Lung (tissue), 12 donors: ENCODE data around the gene FOXG1. TPM values are rescaled to one million over a fixed set of nuclear protein-coding genes. Genes with fewer than 3 reads are reported as not detected.
A peak's percentile ranks its signal among the peaks of the same experiment; 100 is the strongest.

Source experiments
- ATAC-seq: fragments of 200-7000 bp; cut with Tn5 transposase; one replicate; pipeline ENCODE4 v1.9.1; 2020; ENCODE audit warnings: moderate number of reproducible peaks; ENCODE audit not compliant: insufficient read depth, low FRiP score
- DNase-seq, 3 donors: peaks; one replicate each; pipeline ENCODE4 v3.0.0-alpha.2; 2013 to 2017
- H3K27ac ChIP-seq, 2 donors: one replicate each; pipeline ENCODE4 v1.5.1; 2013; ENCODE audit warnings: mild to moderate bottlenecking in 2 of 2, moderate library complexity in 2 of 2, control low read depth in 1 of 2, inconsistent platforms in 1 of 2, low read depth in 1 of 2, low read length in 1 of 2
- H3K27me3 ChIP-seq, 3 donors: one replicate each; pipeline ENCODE4 v1.5.1; 2013; ENCODE audit warnings: low read length in 2 of 3; ENCODE audit not compliant: control insufficient read depth in 3 of 3, insufficient read depth in 3 of 3
- H3K36me3 ChIP-seq, 4 donors: one replicate each; pipeline ENCODE4 v1.5.1; 2013; ENCODE audit warnings: low read length in 4 of 4, mild to moderate bottlenecking in 1 of 4, moderate library complexity in 1 of 4; ENCODE audit not compliant: control insufficient read depth in 4 of 4, insufficient read depth in 4 of 4
- H3K4me1 ChIP-seq, 5 donors: one replicate each; pipeline ENCODE4 v1.5.1; 2013; ENCODE audit warnings: low read length in 5 of 5, mild to moderate bottlenecking in 2 of 5, moderate library complexity in 1 of 5; ENCODE audit not compliant: control insufficient read depth in 5 of 5, insufficient read depth in 5 of 5
- H3K4me3 ChIP-seq: one replicate; pipeline ENCODE4 v1.5.1; 2013; ENCODE audit warnings: mild to moderate bottlenecking, control low read depth, moderate library complexity
- H3K9ac ChIP-seq, 2 donors: one replicate each; pipeline ENCODE4 v1.5.1; 2013; ENCODE audit warnings: low read length in 2 of 2, control low read depth in 1 of 2; ENCODE audit not compliant: insufficient read depth in 1 of 2
- H3K9me3 ChIP-seq, 4 donors: one replicate each; pipeline ENCODE4 v1.5.1; 2013; ENCODE audit warnings: low read length in 3 of 4, mild to moderate bottlenecking in 1 of 4, moderate library complexity in 1 of 4; ENCODE audit not compliant: control insufficient read depth in 4 of 4, insufficient read depth in 3 of 4
- WGBS, 2 donors: extraction: QIAGEN DNeasy Blood & Tissue Kit; methylation state at CpG; one replicate each; pipeline ENCODE4 v1.1.7; 2013; 5-methylcytosine and 5-hydroxymethylcytosine counted together
- polyA plus RNA-seq, 2 donors: library from polyadenylated mRNA; stranded (reverse); fragments of 200-250 nt; gene quantifications; one replicate each; pipeline ENCODE4 v1.2.1, GENCODE V29; 2013
- total RNA-seq, 2 donors: library from RNA; depleted of rRNA in 1 of 2; stranded (reverse); fragments of >200 nt in 1 of 2; gene quantifications; one replicate each; pipeline ENCODE4 v1.2.1, GENCODE V29; 2014 to 2021
- TF ChIP-seq, protein P1 (sequence below): IDR thresholded peaks from 2 replicates; pipeline ENCODE4 v1.5.1; 2012; ENCODE audit warnings: mild to moderate bottlenecking; ENCODE audit errors: control extremely low read depth, extremely low read depth
- donor health status: control.
- donor health status: control.
- donor health status: Bipolar disorder and iron deficiency.
- donor health status: healthy.
- donor health status: DM: yes; HTN: yes; CAD: no.

FOXG1 gene
- total and polyA plus RNA-seq, 4 donors: 0.02 to 0.06 TPM; not detected in 2

GRCh38 chr14:28779456-28779855, 12.9 kb downstream of the FOXG1 start:
- TF ChIP-seq, protein P1, sequence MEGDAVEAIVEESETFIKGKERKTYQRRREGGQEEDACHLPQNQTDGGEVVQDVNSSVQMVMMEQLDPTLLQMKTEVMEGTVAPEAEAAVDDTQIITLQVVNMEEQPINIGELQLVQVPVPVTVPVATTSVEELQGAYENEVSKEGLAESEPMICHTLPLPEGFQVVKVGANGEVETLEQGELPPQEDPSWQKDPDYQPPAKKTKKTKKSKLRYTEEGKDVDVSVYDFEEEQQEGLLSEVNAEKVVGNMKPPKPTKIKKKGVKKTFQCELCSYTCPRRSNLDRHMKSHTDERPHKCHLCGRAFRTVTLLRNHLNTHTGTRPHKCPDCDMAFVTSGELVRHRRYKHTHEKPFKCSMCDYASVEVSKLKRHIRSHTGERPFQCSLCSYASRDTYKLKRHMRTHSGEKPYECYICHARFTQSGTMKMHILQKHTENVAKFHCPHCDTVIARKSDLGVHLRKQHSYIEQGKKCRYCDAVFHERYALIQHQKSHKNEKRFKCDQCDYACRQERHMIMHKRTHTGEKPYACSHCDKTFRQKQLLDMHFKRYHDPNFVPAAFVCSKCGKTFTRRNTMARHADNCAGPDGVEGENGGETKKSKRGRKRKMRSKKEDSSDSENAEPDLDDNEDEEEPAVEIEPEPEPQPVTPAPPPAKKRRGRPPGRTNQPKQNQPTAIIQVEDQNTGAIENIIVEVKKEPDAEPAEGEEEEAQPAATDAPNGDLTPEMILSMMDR: no peak
- ATAC-seq (no peak), DNase-seq (peak in 1 of 3 donors; percentile 0)
- Histone ChIP-seq H3K4me1 (peaks cover 0 to 1% (median 0%) of the 10 kb centered on the region in 5 donors), H3K4me3 (no peak overlapping the region), H3K36me3 (no peaks in the 10 kb centered on the region), H3K9ac (no peak overlapping the region), H3K27me3 (peaks cover 11 to 96% (median 96%) of the 10 kb centered on the region in 3 donors), H3K9me3 (peaks cover 0 to 3% (median 0%) of the 10 kb centered on the region in 4 donors), H3K27ac (no peak overlapping the region)

- H3K4me1 ChIP-seq: peaks cover 0 to 11% (median 1%) of the 10 kb centered on the region in 5 donors
- no peak for DNase-seq
- H3K4me3 ChIP-seq: no peak overlapping the region
- 10% methylated on average over 6 of the region's 6 CpGs for WGBS, 2 donors
- peaks cover 0 to 8% (median 0%) of the 10 kb centered on the region in 4 donors for H3K9me3 ChIP-seq
- H3K27me3 ChIP-seq: peaks cover 7 to 97% (median 90%) of the 10 kb centered on the region in 3 donors
- no peak overlapping the region for H3K27ac ChIP-seq
- ATAC-seq: no peak
- TF ChIP-seq, protein P1: no peak
- no peak overlapping the region for H3K9ac ChIP-seq
- no peaks in the 10 kb centered on the region for H3K36me3 ChIP-seq
Observed at GRCh38 chr14:28780843-28781820, 14.5 kb downstream of the FOXG1 start.

- WGBS, 2 donors: 16 to 25% methylated on average over 2 of the region's 2 CpGs
- Histone ChIP-seq H3K4me3 (no peak overlapping the region), H3K27me3 (peaks cover 9 to 95% (median 79%) of the 10 kb centered on the region in 3 donors), H3K27ac (no peak overlapping the region), H3K9ac (no peak overlapping the region), H3K36me3 (no peaks in the 10 kb centered on the region), H3K9me3 (peaks cover 0 to 10% (median 0%) of the 10 kb centered on the region in 4 donors), H3K4me1 (peaks cover 0 to 11% (median 1%) of the 10 kb centered on the region in 5 donors)
- TF ChIP-seq, protein P1: no peak
- ATAC-seq (no peak), DNase-seq (no peak)
Observed at GRCh38 chr14:28782301-28782700, 15.7 kb downstream of the FOXG1 start.
